HEK293 (cell line): Measurements from ENCODE around the gene RTN4RL2.

ENCODE experiments used
- BCL11A ChIP-seq: fragments of 450-650 bp; formaldehyde crosslinking; IDR thresholded peaks from 2 replicates; pipeline ENCODE4 v1.5.1; 2016; ENCODE audit warnings: low read depth, missing biosample characterization, missing genetic modification characterization
- KLF16 ChIP-seq: fragments of 450-650 bp; formaldehyde crosslinking; IDR thresholded peaks from 2 replicates; pipeline ENCODE4 v1.5.1; 2017; ENCODE audit warnings: missing biosample characterization, missing genetic modification characterization
- ZBTB17 ChIP-seq: fragments of 450-650 bp; formaldehyde crosslinking; IDR thresholded peaks from 2 replicates; pipeline ENCODE4 v1.5.1; 2016; ENCODE audit warnings: missing biosample characterization, missing genetic modification characterization
- ZNF132 ChIP-seq: fragments of 450-650 bp; formaldehyde crosslinking; IDR thresholded peaks from 2 replicates; pipeline ENCODE4 v1.5.1; 2017; ENCODE audit warnings: missing biosample characterization, missing genetic modification characterization, borderline replicate concordance
- ZNF19 ChIP-seq: fragments of 450-650 bp; formaldehyde crosslinking; IDR thresholded peaks from 2 replicates; pipeline ENCODE4; 2016; ENCODE audit warnings: missing biosample characterization, missing genetic modification characterization, low read depth
- ZNF23 ChIP-seq: fragments of 450-650 bp; formaldehyde crosslinking; IDR thresholded peaks from 2 replicates; pipeline ENCODE4 v1.5.1; 2016; ENCODE audit warnings: missing biosample characterization, missing genetic modification characterization, borderline replicate concordance
- ZNF266 ChIP-seq: fragments of 450-650 bp; formaldehyde crosslinking; IDR thresholded peaks from 2 replicates; pipeline ENCODE4 v1.5.1; 2016; ENCODE audit warnings: missing biosample characterization, missing genetic modification characterization, low read depth
- ZNF274 ChIP-seq, 2 experiments: fragments of 200-500 bp in 1 of 2; fragments of 450-650 bp in 1 of 2; sonication (Bioruptor generic) in 1 of 2; formaldehyde crosslinking in 1 of 2; IDR thresholded peaks; 2 replicates each; pipeline versions ENCODE4 v1.5.1 to v1.6.1; 2014 to 2016; ENCODE audit warnings: borderline replicate concordance in 1 of 2, inconsistent platforms in 1 of 2, low read length in 1 of 2, missing biosample characterization in 1 of 2, missing genetic modification characterization in 1 of 2
- ZNF548 ChIP-seq: fragments of 450-650 bp; formaldehyde crosslinking; IDR thresholded peaks from 2 replicates; pipeline ENCODE4 v1.5.1; 2016; ENCODE audit warnings: missing biosample characterization, missing genetic modification characterization
- ZNF558 ChIP-seq: fragments of 450-650 bp; formaldehyde crosslinking; IDR thresholded peaks from 2 replicates; pipeline ENCODE4 v1.5.1; 2016; ENCODE audit warnings: missing biosample characterization, missing genetic modification characterization
- ZNF560 ChIP-seq: fragments of 450-650 bp; formaldehyde crosslinking; IDR thresholded peaks from 2 replicates; pipeline ENCODE4 v1.5.1; 2017; ENCODE audit warnings: missing biosample characterization, missing genetic modification characterization, borderline replicate concordance
- ZNF596 ChIP-seq: fragments of 450-650 bp; IDR thresholded peaks from 2 replicates; pipeline ENCODE4 v1.5.0; 2018; ENCODE audit warnings: missing biosample characterization, mild to moderate bottlenecking, missing genetic modification characterization, moderate library complexity
- ZNF629 ChIP-seq: fragments of 450-650 bp; formaldehyde crosslinking; IDR thresholded peaks from 2 replicates; pipeline ENCODE4 v1.5.1; 2017; ENCODE audit warnings: missing biosample characterization, missing genetic modification characterization
- ZNF670 ChIP-seq: fragments of 450-650 bp; formaldehyde crosslinking; IDR thresholded peaks from 2 replicates; pipeline ENCODE4 v1.5.1; 2016; ENCODE audit warnings: missing biosample characterization, missing genetic modification characterization, low read depth
- ZSCAN23 ChIP-seq: fragments of 450-650 bp; formaldehyde crosslinking; IDR thresholded peaks from 2 replicates; pipeline ENCODE4 v1.5.1; 2016; ENCODE audit warnings: missing biosample characterization, missing genetic modification characterization
- TF ChIP-seq, protein P1 (sequence below): fragments of 450-650 bp; formaldehyde crosslinking; IDR thresholded peaks from 2 replicates; pipeline ENCODE4 v1.5.1; 2016; ENCODE audit warnings: missing biosample characterization, missing genetic modification characterization
- TF ChIP-seq, protein P2 (sequence below): fragments of 450-650 bp; formaldehyde crosslinking; IDR thresholded peaks from 2 replicates; pipeline ENCODE4 v1.5.1; 2016; ENCODE audit warnings: missing biosample characterization, missing genetic modification characterization
- TF ChIP-seq, protein P3 (sequence below): fragments of 450-650 bp; formaldehyde crosslinking; IDR thresholded peaks from 2 replicates; pipeline ENCODE4 v1.5.1; 2017; ENCODE audit warnings: missing biosample characterization, missing genetic modification characterization
- TF ChIP-seq, protein P4 (sequence below): fragments of 450-650 bp; formaldehyde crosslinking; IDR thresholded peaks from 2 replicates; pipeline ENCODE4 v1.5.1; 2016; ENCODE audit warnings: missing biosample characterization, missing genetic modification characterization
- TF ChIP-seq, protein P5 (sequence below): fragments of 450-650 bp; formaldehyde crosslinking; IDR thresholded peaks from 2 replicates; pipeline ENCODE4 v1.5.1; 2016; ENCODE audit warnings: missing biosample characterization, missing genetic modification characterization, borderline replicate concordance
- TF ChIP-seq, protein P6 (sequence below): fragments of 450-650 bp; formaldehyde crosslinking; IDR thresholded peaks from 2 replicates; pipeline ENCODE4 v1.5.1; 2017; ENCODE audit warnings: missing biosample characterization, missing genetic modification characterization
- TF ChIP-seq, protein P7 (sequence below): fragments of 450-650 bp; formaldehyde crosslinking; IDR thresholded peaks from 2 replicates; pipeline ENCODE4 v1.5.1; 2017; ENCODE audit warnings: missing biosample characterization, missing genetic modification characterization
- TF ChIP-seq, protein P8 (sequence below): fragments of 450-650 bp; formaldehyde crosslinking; IDR thresholded peaks from 2 replicates; pipeline ENCODE4 v1.5.1; 2016; ENCODE audit warnings: missing biosample characterization, missing genetic modification characterization

Gene RTN4RL2

DNA sequence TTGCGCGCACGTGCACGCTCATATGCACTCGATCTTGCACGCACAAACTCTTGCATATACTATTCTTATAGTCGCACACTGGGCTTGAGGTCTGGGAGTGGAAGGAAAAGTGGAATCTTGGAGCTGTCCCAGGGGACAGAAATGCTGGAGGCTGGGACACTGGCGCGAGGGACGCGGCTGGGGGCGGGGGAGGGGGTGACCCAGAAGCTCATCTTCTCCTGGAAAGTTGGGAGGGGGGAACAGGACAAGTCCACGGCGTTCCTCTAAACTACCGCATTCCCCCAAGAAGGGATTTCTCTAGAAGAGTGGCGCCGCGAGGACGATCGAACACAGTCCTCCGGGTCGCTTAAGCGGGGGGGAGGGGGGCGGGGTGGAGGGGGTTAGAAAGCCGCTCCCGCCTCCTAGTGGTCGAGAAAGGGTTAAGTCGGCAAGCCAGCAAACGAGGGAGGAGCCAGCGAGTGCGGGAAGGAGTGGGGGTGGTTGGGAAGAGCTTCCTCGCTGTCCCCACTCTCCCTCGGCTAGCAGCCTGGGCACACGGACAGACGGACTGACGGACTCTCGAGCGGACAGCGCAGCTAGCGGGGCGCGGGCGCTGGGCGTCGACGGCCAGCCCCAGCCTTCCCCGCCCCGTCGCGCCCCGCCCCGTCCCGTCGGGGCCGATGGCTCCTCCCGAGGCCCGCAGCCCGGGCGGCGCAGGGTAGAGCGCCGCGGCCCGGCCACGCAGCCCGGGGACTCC is at the start of gene RTN4RL2 (continued):
- TF ChIP-seq, protein P1, sequence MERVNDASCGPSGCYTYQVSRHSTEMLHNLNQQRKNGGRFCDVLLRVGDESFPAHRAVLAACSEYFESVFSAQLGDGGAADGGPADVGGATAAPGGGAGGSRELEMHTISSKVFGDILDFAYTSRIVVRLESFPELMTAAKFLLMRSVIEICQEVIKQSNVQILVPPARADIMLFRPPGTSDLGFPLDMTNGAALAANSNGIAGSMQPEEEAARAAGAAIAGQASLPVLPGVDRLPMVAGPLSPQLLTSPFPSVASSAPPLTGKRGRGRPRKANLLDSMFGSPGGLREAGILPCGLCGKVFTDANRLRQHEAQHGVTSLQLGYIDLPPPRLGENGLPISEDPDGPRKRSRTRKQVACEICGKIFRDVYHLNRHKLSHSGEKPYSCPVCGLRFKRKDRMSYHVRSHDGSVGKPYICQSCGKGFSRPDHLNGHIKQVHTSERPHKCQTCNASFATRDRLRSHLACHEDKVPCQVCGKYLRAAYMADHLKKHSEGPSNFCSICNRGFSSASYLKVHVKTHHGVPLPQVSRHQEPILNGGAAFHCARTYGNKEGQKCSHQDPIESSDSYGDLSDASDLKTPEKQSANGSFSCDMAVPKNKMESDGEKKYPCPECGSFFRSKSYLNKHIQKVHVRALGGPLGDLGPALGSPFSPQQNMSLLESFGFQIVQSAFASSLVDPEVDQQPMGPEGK = no peak; the same call in 1 of the 2 replicates
- TF ChIP-seq ZNF132 (tag by site-specific recombination) (no peak), ZNF596 (tag by site-specific recombination) (no peak), ZNF19 (tag by site-specific recombination) (no peak), ZNF548 (tag by site-specific recombination) (no peak), ZNF274 (IDR thresholded peaks at IDR 0.05; ENCODE audit: low read length) (no peak), ZNF274 (tag by site-specific recombination; IDR thresholded peaks at IDR 0.05; ENCODE audit: borderline replicate concordance) (no peak), ZNF629 (tag by site-specific recombination) (no peak), KLF16 (tag by site-specific recombination) (0 out of 2 replicates have a peak, but pooled peaks have one; percentile 31), ZNF558 (tag by site-specific recombination) (no peak), ZNF560 (tag by site-specific recombination) (no peak), ZNF266 (no peak), ZSCAN23 (no peak), ZBTB17 (tag by site-specific recombination) (peak; percentile 34; the same call in 1 of the 2 replicates), ZNF670 (tag by site-specific recombination) (no peak), ZNF23 (no peak), BCL11A (tag by site-specific recombination) (no peak)
- TF ChIP-seq, protein P2, sequence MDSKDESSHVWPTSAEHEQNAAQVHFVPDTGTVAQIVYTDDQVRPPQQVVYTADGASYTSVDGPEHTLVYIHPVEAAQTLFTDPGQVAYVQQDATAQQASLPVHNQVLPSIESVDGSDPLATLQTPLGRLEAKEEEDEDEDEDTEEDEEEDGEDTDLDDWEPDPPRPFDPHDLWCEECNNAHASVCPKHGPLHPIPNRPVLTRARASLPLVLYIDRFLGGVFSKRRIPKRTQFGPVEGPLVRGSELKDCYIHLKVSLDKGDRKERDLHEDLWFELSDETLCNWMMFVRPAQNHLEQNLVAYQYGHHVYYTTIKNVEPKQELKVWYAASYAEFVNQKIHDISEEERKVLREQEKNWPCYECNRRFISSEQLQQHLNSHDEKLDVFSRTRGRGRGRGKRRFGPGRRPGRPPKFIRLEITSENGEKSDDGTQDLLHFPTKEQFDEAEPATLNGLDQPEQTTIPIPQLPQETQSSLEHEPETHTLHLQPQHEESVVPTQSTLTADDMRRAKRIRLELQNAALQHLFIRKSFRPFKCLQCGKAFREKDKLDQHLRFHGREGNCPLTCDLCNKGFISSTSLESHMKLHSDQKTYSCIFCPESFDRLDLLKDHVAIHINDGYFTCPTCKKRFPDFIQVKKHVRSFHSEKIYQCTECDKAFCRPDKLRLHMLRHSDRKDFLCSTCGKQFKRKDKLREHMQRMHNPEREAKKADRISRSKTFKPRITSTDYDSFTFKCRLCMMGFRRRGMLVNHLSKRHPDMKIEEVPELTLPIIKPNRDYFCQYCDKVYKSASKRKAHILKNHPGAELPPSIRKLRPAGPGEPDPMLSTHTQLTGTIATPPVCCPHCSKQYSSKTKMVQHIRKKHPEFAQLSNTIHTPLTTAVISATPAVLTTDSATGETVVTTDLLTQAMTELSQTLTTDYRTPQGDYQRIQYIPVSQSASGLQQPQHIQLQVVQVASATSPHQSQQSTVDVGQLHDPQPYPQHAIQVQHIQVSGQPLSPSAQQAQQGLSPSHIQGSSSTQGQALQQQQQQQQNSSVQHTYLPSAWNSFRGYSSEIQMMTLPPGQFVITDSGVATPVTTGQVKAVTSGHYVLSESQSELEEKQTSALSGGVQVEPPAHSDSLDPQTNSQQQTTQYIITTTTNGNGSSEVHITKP = peak; percentile 95
- TF ChIP-seq, protein P3, sequence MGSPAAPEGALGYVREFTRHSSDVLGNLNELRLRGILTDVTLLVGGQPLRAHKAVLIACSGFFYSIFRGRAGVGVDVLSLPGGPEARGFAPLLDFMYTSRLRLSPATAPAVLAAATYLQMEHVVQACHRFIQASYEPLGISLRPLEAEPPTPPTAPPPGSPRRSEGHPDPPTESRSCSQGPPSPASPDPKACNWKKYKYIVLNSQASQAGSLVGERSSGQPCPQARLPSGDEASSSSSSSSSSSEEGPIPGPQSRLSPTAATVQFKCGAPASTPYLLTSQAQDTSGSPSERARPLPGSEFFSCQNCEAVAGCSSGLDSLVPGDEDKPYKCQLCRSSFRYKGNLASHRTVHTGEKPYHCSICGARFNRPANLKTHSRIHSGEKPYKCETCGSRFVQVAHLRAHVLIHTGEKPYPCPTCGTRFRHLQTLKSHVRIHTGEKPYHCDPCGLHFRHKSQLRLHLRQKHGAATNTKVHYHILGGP (tag by site-specific recombination) = no peak
- TF ChIP-seq, protein P4, sequence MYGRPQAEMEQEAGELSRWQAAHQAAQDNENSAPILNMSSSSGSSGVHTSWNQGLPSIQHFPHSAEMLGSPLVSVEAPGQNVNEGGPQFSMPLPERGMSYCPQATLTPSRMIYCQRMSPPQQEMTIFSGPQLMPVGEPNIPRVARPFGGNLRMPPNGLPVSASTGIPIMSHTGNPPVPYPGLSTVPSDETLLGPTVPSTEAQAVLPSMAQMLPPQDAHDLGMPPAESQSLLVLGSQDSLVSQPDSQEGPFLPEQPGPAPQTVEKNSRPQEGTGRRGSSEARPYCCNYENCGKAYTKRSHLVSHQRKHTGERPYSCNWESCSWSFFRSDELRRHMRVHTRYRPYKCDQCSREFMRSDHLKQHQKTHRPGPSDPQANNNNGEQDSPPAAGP (tag by site-specific recombination) = 0 out of 2 replicates have a peak, but pooled peaks have one; percentile 32
- TF ChIP-seq, protein P5, sequence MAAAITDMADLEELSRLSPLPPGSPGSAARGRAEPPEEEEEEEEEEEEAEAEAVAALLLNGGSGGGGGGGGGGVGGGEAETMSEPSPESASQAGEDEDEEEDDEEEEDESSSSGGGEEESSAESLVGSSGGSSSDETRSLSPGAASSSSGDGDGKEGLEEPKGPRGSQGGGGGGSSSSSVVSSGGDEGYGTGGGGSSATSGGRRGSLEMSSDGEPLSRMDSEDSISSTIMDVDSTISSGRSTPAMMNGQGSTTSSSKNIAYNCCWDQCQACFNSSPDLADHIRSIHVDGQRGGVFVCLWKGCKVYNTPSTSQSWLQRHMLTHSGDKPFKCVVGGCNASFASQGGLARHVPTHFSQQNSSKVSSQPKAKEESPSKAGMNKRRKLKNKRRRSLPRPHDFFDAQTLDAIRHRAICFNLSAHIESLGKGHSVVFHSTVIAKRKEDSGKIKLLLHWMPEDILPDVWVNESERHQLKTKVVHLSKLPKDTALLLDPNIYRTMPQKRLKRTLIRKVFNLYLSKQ (tag by site-specific recombination) = no peak
- TF ChIP-seq, protein P6, sequence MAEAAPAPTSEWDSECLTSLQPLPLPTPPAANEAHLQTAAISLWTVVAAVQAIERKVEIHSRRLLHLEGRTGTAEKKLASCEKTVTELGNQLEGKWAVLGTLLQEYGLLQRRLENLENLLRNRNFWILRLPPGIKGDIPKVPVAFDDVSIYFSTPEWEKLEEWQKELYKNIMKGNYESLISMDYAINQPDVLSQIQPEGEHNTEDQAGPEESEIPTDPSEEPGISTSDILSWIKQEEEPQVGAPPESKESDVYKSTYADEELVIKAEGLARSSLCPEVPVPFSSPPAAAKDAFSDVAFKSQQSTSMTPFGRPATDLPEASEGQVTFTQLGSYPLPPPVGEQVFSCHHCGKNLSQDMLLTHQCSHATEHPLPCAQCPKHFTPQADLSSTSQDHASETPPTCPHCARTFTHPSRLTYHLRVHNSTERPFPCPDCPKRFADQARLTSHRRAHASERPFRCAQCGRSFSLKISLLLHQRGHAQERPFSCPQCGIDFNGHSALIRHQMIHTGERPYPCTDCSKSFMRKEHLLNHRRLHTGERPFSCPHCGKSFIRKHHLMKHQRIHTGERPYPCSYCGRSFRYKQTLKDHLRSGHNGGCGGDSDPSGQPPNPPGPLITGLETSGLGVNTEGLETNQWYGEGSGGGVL (tag by site-specific recombination) = peak; percentile 35; the same call in 1 of the 2 replicates
- TF ChIP-seq, protein P7, sequence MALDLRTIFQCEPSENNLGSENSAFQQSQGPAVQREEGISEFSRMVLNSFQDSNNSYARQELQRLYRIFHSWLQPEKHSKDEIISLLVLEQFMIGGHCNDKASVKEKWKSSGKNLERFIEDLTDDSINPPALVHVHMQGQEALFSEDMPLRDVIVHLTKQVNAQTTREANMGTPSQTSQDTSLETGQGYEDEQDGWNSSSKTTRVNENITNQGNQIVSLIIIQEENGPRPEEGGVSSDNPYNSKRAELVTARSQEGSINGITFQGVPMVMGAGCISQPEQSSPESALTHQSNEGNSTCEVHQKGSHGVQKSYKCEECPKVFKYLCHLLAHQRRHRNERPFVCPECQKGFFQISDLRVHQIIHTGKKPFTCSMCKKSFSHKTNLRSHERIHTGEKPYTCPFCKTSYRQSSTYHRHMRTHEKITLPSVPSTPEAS (tag by site-specific recombination) = no peak
- TF ChIP-seq, protein P8, sequence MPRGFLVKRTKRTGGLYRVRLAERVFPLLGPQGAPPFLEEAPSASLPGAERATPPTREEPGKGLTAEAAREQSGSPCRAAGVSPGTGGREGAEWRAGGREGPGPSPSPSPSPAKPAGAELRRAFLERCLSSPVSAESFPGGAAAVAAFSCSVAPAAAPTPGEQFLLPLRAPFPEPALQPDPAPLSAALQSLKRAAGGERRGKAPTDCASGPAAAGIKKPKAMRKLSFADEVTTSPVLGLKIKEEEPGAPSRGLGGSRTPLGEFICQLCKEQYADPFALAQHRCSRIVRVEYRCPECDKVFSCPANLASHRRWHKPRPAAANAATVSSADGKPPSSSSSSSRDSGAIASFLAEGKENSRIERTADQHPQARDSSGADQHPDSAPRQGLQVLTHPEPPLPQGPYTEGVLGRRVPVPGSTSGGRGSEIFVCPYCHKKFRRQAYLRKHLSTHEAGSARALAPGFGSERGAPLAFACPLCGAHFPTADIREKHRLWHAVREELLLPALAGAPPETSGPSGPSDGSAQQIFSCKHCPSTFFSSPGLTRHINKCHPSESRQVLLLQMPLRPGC (tag by site-specific recombination) = no peak
